Vagina (tissue), 2 donors: ENCODE measurements around the gene SLC16A13. TPM values are rescaled to one million over a fixed set of nuclear protein-coding genes. Genes with fewer than 3 reads are reported as not detected.

Experiments
- DNase-seq, 2 donors: peaks; one replicate each; pipeline ENCODE4 v3.0.0-alpha.2; 2017; ENCODE audit errors: extremely low spot score in 2 of 2
- H3K27ac ChIP-seq: fragments of 200-600 bp; sonication (generic); one replicate; pipeline ENCODE4 v1.5.1; 2019
- H3K27me3 ChIP-seq: fragments of 200-600 bp; sonication (generic); one replicate; pipeline ENCODE4 v1.5.1; 2019
- H3K36me3 ChIP-seq, 2 donors: fragments of 200-600 bp; sonication (generic); one replicate each; pipeline ENCODE4 v1.5.1; 2017 to 2019
- H3K4me1 ChIP-seq: fragments of 200-600 bp; sonication (generic); one replicate; pipeline ENCODE4 v1.5.1; 2019
- H3K4me3 ChIP-seq, 2 donors: fragments of 200-600 bp; sonication (generic); 1 replicate in 1 of 2; 2 replicates in 1 of 2; pipeline ENCODE4 v1.5.1; 2016 to 2019
- H3K9me3 ChIP-seq: fragments of 200-600 bp; sonication (generic); one replicate; pipeline ENCODE4 v1.5.1; 2019
- CTCF ChIP-seq, 3 experiments: fragments of 450-650 bp in 2 of 3; fragments of 200-600 bp in 1 of 3; sonication (generic) in 1 of 3; IDR thresholded peaks; one replicate each; pipeline ENCODE4 v1.5.1; 2017 to 2019; ENCODE audit warnings: antibody characterized with exemption in 3 of 3, mild to moderate bottlenecking in 2 of 3, moderate library complexity in 2 of 3
- POLR2A ChIP-seq, 2 donors: fragments of 450-650 bp; IDR thresholded peaks; one replicate each; pipeline ENCODE4 v1.6.1; 2017; ENCODE audit warnings: antibody characterized with exemption in 2 of 2, mild to moderate bottlenecking in 2 of 2, moderate library complexity in 2 of 2
- POLR2AphosphoS5 ChIP-seq, 2 donors: sonication (generic); formaldehyde crosslinking; IDR thresholded peaks; one replicate each; pipeline ENCODE4 v1.9.0; 2017; ENCODE audit warnings: antibody characterized with exemption in 2 of 2, mild to moderate bottlenecking in 2 of 2, low read depth in 1 of 2; ENCODE audit not compliant: insufficient read depth in 1 of 2
- intact Hi-C: fragments of 100-400 bp; cut with DNase I; formaldehyde crosslinking; loops from one replicate; pipeline ENCODE4 v1.15.1; 2023
- total RNA-seq: library from RNA; depleted of rRNA; stranded (reverse); fragments of >200 nt; gene quantifications from one replicate; pipeline ENCODE4 v1.2.3, GENCODE V29; 2016

Gene SLC16A13
- total RNA-seq, 1 donor from 2014 or later, result 2.0 TPM

DNA sequence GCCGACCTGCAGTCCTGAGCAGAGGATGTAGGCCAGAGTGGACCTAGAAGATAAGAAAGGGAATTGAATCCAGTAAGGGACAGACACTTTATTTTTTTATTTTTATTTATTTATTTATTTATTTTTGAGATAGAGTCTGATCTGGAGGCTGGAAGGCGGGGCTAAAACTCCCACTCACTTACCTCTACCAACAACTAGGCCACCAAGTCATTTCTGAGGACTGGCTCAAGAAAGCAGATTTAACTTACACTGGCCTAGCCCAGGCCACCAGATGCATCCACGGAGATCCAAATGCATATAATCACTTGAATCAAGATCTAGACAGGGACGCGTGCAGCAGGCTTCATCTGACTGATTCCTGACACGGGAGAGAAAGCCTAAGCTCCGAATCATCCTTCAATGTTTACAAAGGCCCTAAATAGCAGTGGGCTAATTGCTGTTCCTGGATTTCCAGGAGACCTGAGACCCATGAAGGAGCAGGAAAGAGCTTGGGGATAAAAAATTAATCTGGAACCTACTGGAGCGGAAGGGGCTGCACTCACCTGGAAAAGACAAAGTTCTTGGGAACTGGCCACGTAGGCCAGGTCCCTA, 41.1 kb upstream of the SLC16A13 start:
- Histone ChIP-seq H3K9me3 (no peaks in the 10 kb centered on the region), H3K27ac (peak overlapping the region; percentile 58), H3K27me3 (no peaks in the 10 kb centered on the region), H3K36me3 (peaks cover 0 to 15% of the 10 kb centered on the region in 2 donors), H3K4me1 (peaks cover 23% of the 10 kb centered on the region), H3K4me3 (peak overlapping the region in 1 of 2 donors; percentile 42)
- intact Hi-C loops, result no loop called here
- TF ChIP-seq POLR2AphosphoS5 (IDR thresholded peaks at IDR 0.05; ENCODE audit: insufficient read depth in 1 of 2, low read depth in 1 of 2) (no peak), CTCF (IDR thresholded peaks at IDR 0.05) (no peak), POLR2A (IDR thresholded peaks at IDR 0.05) (no peak)
- DNase-seq, result no peak

GRCh38 chr17:6995500-6996255, 40.1 kb upstream of the SLC16A13 start, which contains the start of gene ALOX12:
Gene ALOX12, plus strand, starts transcription at chr17:6996049. Its CDS starts 69 bp downstream, at chr17:6996118.
- TF ChIP-seq POLR2AphosphoS5 (IDR thresholded peaks at IDR 0.05; ENCODE audit: insufficient read depth in 1 of 2, low read depth in 1 of 2) (peak in 1 of 2 donors; percentile 80), CTCF (IDR thresholded peaks at IDR 0.05) (no peak)
- intact Hi-C loops, result no loop called here
- Histone ChIP-seq H3K4me3 (peak within 1 kb of the TSS; percentile 42 to 47), H3K9me3 (no peaks in the 10 kb centered on the region), H3K36me3 (peaks cover 0 to 24% of the 10 kb centered on the region in 2 donors), H3K4me1 (peaks cover 23% of the 10 kb centered on the region), H3K27ac (peak within 1 kb of the TSS; percentile 58), H3K27me3 (no peaks in the 10 kb centered on the region)
- no peak for DNase-seq

GRCh38 chr17:6996256-6997011, 39.4 kb upstream of the SLC16A13 start:
- Histone ChIP-seq H3K27me3 (no peaks in the 10 kb centered on the region), H3K27ac (no peak overlapping the region), H3K4me1 (peaks cover 23% of the 10 kb centered on the region), H3K4me3 (peak overlapping the region; percentile 42 to 47), H3K9me3 (no peaks in the 10 kb centered on the region), H3K36me3 (peaks cover 0 to 31% of the 10 kb centered on the region in 2 donors)
- TF ChIP-seq CTCF (IDR thresholded peaks at IDR 0.05) (no peak), POLR2A (IDR thresholded peaks at IDR 0.05) (no peak), POLR2AphosphoS5 (IDR thresholded peaks at IDR 0.05; ENCODE audit: insufficient read depth in 1 of 2, low read depth in 1 of 2) (peak in 1 of 2 donors; percentile 11)
- intact Hi-C loops, result no loop called here
- no peak for DNase-seq

GRCh38 chr17:6997171-6997570, 38.6 kb upstream of the SLC16A13 start:
- Histone ChIP-seq H3K9me3 (no peaks in the 10 kb centered on the region), H3K27me3 (no peaks in the 10 kb centered on the region), H3K4me3 (peak overlapping the region in 1 of 2 donors; percentile 42), H3K4me1 (peaks cover 23% of the 10 kb centered on the region), H3K27ac (no peak overlapping the region), H3K36me3 (peaks cover 0 to 36% of the 10 kb centered on the region in 2 donors)
- intact Hi-C loops, result no loop called here
- DNase-seq, result no peak
- TF ChIP-seq POLR2AphosphoS5 (IDR thresholded peaks at IDR 0.05; ENCODE audit: insufficient read depth in 1 of 2, low read depth in 1 of 2) (no peak), CTCF (IDR thresholded peaks at IDR 0.05) (no peak), POLR2A (IDR thresholded peaks at IDR 0.05) (no peak)
